ENCODE results near the gene RAB4A.

RAB4A gene

DNA sequence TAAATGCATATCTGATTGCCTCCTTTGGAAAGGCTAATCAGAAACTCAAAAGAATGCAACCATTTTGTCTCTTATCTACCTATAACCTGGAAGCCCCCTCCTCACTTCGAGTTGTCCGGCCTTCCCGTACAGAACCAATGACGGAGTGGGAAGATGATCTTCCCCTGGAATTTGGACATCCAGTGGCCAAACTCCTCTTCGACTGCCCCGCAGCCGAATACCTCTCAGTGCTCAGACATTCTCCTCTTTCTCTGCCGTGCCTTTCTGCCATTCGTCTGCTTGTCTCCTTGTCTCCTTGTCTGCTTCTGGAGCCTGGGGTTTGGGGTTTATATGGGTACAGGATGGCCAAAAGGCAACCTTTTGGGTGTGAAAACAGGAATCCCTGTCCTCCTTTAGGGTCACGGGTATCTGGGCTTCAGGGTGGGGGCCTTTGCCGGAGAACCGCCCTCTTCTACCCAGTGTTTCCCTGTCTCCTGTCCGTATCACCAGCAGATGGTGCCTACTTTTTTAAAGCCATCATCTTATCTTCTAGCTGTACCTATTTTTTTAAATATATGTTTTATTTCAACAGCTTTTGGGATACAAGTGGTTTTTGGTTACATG lies 35.9 kb upstream of the RAB4A start:
- H3K4me3 ChIP-seq (ENCODE audit: severe bottlenecking): no peak overlapping the region
- no peak overlapping the region for H3K27ac ChIP-seq (ENCODE audit: poor library complexity, severe bottlenecking)
- no peaks in the 10 kb centered on the region for H3K27me3 ChIP-seq (ENCODE audit: insufficient read depth, poor library complexity, severe bottlenecking)
- H3K4me1 ChIP-seq (ENCODE audit: insufficient read depth, poor library complexity, severe bottlenecking): peaks cover 24% of the 10 kb centered on the region
- TF ChIP-seq, protein P1, sequence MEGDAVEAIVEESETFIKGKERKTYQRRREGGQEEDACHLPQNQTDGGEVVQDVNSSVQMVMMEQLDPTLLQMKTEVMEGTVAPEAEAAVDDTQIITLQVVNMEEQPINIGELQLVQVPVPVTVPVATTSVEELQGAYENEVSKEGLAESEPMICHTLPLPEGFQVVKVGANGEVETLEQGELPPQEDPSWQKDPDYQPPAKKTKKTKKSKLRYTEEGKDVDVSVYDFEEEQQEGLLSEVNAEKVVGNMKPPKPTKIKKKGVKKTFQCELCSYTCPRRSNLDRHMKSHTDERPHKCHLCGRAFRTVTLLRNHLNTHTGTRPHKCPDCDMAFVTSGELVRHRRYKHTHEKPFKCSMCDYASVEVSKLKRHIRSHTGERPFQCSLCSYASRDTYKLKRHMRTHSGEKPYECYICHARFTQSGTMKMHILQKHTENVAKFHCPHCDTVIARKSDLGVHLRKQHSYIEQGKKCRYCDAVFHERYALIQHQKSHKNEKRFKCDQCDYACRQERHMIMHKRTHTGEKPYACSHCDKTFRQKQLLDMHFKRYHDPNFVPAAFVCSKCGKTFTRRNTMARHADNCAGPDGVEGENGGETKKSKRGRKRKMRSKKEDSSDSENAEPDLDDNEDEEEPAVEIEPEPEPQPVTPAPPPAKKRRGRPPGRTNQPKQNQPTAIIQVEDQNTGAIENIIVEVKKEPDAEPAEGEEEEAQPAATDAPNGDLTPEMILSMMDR (IDR thresholded peaks at IDR 0.05; ENCODE audit: poor library complexity, severe bottlenecking): no peak
- H3K36me3 ChIP-seq (ENCODE audit: low read depth): no peaks in the 10 kb centered on the region
- no peak for DNase-seq (ENCODE audit: low spot score)
- H3K9me3 ChIP-seq (ENCODE audit: severe bottlenecking): no peaks in the 10 kb centered on the region
- no peak for ATAC-seq (ENCODE audit: low read depth)

DNA sequence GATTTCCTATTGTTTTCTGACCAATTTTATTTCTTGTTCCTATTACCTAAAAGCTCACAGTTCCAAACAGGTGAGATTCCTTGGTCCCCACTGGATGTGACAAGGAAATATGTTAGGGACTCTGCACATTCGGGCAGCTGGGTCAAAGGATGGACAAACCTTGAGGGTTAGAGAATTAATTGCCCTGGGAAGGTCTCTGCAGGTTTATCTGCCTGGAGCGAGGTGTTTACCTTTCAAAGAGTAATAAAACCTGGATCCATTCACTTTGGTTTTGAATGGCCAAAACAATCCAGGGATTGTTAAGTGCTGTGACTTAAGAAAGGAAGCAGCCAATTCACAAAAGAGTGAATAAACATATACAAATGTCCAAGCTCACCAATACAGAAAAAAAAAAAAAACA lies 33.6 kb upstream of the RAB4A start:
- Histone ChIP-seq H3K27ac (ENCODE audit: poor library complexity, severe bottlenecking) (no peak overlapping the region), H3K4me1 (ENCODE audit: insufficient read depth, poor library complexity, severe bottlenecking) (peaks cover 4% of the 10 kb centered on the region), H3K9me3 (ENCODE audit: severe bottlenecking) (no peaks in the 10 kb centered on the region), H3K36me3 (ENCODE audit: low read depth) (no peaks in the 10 kb centered on the region), H3K4me3 (ENCODE audit: severe bottlenecking) (no peak overlapping the region), H3K27me3 (ENCODE audit: insufficient read depth, poor library complexity, severe bottlenecking) (no peaks in the 10 kb centered on the region)
- TF ChIP-seq, protein P1 (IDR thresholded peaks at IDR 0.05; ENCODE audit: poor library complexity, severe bottlenecking): no peak
- ATAC-seq (ENCODE audit: low read depth) (no peak), DNase-seq (ENCODE audit: low spot score) (no peak)

DNA sequence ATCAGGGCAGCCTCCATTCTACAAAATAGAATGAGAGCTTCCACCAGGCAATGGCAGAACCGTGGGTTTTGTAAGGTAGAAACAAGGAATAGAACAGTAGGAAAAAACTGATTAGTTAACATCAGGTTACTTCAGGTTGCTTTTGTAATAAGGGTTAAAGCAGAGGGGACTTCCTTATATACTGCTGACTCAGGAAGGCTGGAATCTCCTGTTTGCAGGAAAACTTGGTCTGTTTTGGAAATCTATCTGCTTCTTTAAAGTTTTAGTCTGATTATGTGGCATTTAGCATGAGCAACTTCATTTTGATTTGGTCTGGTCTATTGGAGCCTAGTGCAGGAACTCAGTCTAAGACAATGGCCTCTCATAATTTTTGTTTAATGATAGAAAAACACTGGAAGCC lies 32.7 kb upstream of the RAB4A start:
- H3K27ac ChIP-seq (ENCODE audit: poor library complexity, severe bottlenecking): no peak overlapping the region
- peaks cover 4% of the 10 kb centered on the region for H3K4me1 ChIP-seq (ENCODE audit: insufficient read depth, poor library complexity, severe bottlenecking)
- no peaks in the 10 kb centered on the region for H3K27me3 ChIP-seq (ENCODE audit: insufficient read depth, poor library complexity, severe bottlenecking)
- H3K9me3 ChIP-seq (ENCODE audit: severe bottlenecking): no peaks in the 10 kb centered on the region
- H3K4me3 ChIP-seq (ENCODE audit: severe bottlenecking): no peak overlapping the region
- TF ChIP-seq, protein P1 (IDR thresholded peaks at IDR 0.05; ENCODE audit: poor library complexity, severe bottlenecking): no peak
- ATAC-seq (ENCODE audit: low read depth) (no peak), DNase-seq (ENCODE audit: low spot score) (no peak)
- no peaks in the 10 kb centered on the region for H3K36me3 ChIP-seq (ENCODE audit: low read depth)

GRCh38 chr1:229238674-229239415 lies 32.1 kb upstream of the RAB4A start:
- Histone ChIP-seq H3K9me3 (ENCODE audit: severe bottlenecking) (no peaks in the 10 kb centered on the region), H3K4me1 (ENCODE audit: insufficient read depth, poor library complexity, severe bottlenecking) (peaks cover 4% of the 10 kb centered on the region), H3K36me3 (ENCODE audit: low read depth) (no peaks in the 10 kb centered on the region), H3K27ac (ENCODE audit: poor library complexity, severe bottlenecking) (no peak overlapping the region), H3K4me3 (ENCODE audit: severe bottlenecking) (no peak overlapping the region), H3K27me3 (ENCODE audit: insufficient read depth, poor library complexity, severe bottlenecking) (no peaks in the 10 kb centered on the region)
- TF ChIP-seq, protein P1 (IDR thresholded peaks at IDR 0.05; ENCODE audit: poor library complexity, severe bottlenecking): no peak
- no peak for DNase-seq (ENCODE audit: low spot score)
- ATAC-seq (ENCODE audit: low read depth): no peak

- no peak for DNase-seq (ENCODE audit: low spot score)
- peaks cover 4% of the 10 kb centered on the region for H3K4me1 ChIP-seq (ENCODE audit: insufficient read depth, poor library complexity, severe bottlenecking)
- H3K9me3 ChIP-seq (ENCODE audit: severe bottlenecking): peaks cover 1% of the 10 kb centered on the region
- H3K4me3 ChIP-seq (ENCODE audit: severe bottlenecking): no peak overlapping the region
- H3K27ac ChIP-seq (ENCODE audit: poor library complexity, severe bottlenecking): no peak overlapping the region
- TF ChIP-seq, protein P1 (IDR thresholded peaks at IDR 0.05; ENCODE audit: poor library complexity, severe bottlenecking): no peak
- no peaks in the 10 kb centered on the region for H3K36me3 ChIP-seq (ENCODE audit: low read depth)
- H3K27me3 ChIP-seq (ENCODE audit: insufficient read depth, poor library complexity, severe bottlenecking): no peaks in the 10 kb centered on the region
- ATAC-seq (ENCODE audit: low read depth): no peak
Observed at GRCh38 chr1:229240532-229240931, 30.4 kb upstream of the RAB4A start.
